GM23248 (cell line): ENCODE results near the gene NOTCH1.

Experiments used
- EZH2 ChIP-seq: fragments of 200-600 bp; sonication (generic); IDR thresholded peaks from 2 replicates; pipeline ENCODE4 v1.6.1; 2018; ENCODE audit warnings: antibody characterized with exemption, mild to moderate bottlenecking; ENCODE audit not compliant: insufficient read depth, poor library complexity, severe bottlenecking
- EZH2phosphoT487 ChIP-seq: fragments of 200-600 bp; sonication (generic); IDR thresholded peaks from 2 replicates; pipeline ENCODE4 v1.6.1; 2018; ENCODE audit warnings: antibody characterized with exemption, moderate library complexity, mild to moderate bottlenecking, low read depth; ENCODE audit not compliant: insufficient read depth

- TF ChIP-seq EZH2phosphoT487 (no peak), EZH2 (no peak)
These were observed 32.7 kb upstream of the NOTCH1 start for GRCh38 chr9:136578626-136578914.
